Heart left ventricle (tissue), 13 donors: ENCODE results near the gene VPS45.

Experiments used
- CTCF ChIP-seq, 12 donors: fragments of 200-600 bp; sonication (generic) in 4 of 12; IDR thresholded peaks; one replicate each; pipeline versions ENCODE4 v1.5.0 to v1.8.0; 2018 to 2022; ENCODE audit warnings: antibody characterized with exemption in 12 of 12, mild to moderate bottlenecking in 5 of 12
- POLR2A ChIP-seq, 2 donors: fragments of 450-650 bp; IDR thresholded peaks; one replicate each; pipeline ENCODE4 v1.6.1; 2017; ENCODE audit warnings: antibody characterized with exemption in 2 of 2, mild to moderate bottlenecking in 2 of 2, moderate library complexity in 2 of 2
- donor health status: ischemic (EF 13 %, LVEDD 7.1; RV severe dilation, severe dysfunction).
- donor health status: DM: no; HTN: yes; CAD: no.
- donor health status: DM: no; HTN: no; CAD: no.
- donor health status: ischemic (EF 25% LVEDD 6.9; RV normal size, moderate dysfunction).
- donor health status: ischemic (EF 25% LVEDD 5.7; RV mildly dilated, moderate dysfunction).
- donor health status: ischemic (EF 35%, LVEDD 5.7; RV mildly dilated, moderate dysfunction).
- donor health status: nonischemic (EF 11% LVEDD 7.7; RV severe dilation, severe dysfunction).
- donor health status: DM: yes; HTN: yes; CAD: no.
- donor health status: PGD.
- donor health status: ischemic (EF 29% LVEDD 5.4; RV normal size, mild dysfunction).
- donor health status: nonischemic (EF 23%, LVEDD 6.1; RV moderate dilation, normal function).

DNA sequence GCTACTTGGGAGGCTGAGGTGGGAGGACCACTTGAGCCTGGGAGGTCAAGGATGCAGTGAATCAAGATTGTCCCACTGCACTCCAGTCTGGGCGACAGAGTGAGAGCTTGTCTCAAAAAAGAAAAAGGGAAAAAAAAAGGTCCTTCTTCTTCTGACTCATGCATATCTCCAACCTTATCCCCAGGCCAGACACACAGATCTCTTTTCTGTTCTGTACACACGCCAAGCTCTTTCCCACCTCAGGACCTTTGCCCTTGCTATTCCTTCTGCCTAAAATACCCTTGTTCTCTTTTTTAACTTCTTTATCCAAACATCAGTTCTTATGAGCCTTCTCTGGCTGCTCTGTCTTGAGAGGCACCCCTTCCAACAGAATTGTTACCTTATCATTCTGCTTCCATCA, 104.2 kb downstream of the VPS45 start:
- TF ChIP-seq CTCF (IDR thresholded peaks at IDR 0.05) (no peak), POLR2A (IDR thresholded peaks at IDR 0.05) (no peak)
